DMS 273 (cell line): Measurements from ENCODE around the gene SPARC.
A peak's percentile ranks its signal among the peaks of the same experiment; 100 is the strongest.

Source experiments
- DNase-seq: peaks from one replicate; lab custom pipeline; 2025; ENCODE audit not compliant: unreplicated experiment; lab: John Stamatoyannopoulos, UW

Gene SPARC

GRCh38 chr5:151661968-151662732, 24.6 kb downstream of the SPARC start:
- no peak for DNase-seq

DNA sequence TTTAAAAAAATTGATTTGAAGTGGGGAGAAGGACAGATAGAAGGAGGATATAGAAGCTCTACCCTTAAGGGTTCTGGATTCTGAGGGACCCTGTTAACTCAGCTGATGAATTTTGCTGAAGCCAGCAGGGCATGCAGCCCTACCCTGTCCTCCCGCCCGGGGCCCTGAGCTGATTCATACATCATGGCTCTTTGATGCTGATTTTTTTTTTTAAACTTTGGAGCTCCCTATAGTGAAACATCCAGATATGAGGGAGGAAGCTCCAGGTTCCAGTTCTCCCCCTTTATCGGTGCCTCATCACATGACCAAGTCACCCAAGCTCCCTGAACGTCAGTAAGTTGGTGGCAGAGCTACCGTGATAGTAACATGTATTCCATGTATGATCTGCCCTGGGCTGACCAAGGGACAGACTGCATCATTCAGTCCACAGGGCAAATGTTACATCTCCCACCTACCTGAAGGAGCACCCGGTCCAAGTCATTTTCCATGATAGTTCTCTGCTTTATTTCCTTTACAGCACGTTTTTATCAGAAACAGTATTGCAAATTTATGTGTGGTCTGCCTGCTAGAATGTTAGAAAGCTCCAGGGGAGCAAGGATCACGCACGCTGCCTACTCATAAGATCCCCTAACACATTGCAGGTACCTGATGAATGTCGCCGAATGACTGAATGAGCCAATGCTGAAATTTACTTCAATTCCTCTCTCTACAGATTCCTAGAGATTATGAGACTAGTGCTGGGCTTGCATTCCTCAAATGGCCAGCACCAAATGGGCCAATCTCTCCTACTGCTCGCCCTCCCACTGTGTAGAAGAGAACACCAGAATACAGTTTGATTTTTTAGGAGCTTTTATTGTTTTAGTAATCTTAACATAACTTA, 25.9 kb downstream of the SPARC start:
- no peak for DNase-seq

- peak; percentile 88 for DNase-seq
Observed at GRCh38 chr5:151659001-151659754, 27.5 kb downstream of the SPARC start.

DNA sequence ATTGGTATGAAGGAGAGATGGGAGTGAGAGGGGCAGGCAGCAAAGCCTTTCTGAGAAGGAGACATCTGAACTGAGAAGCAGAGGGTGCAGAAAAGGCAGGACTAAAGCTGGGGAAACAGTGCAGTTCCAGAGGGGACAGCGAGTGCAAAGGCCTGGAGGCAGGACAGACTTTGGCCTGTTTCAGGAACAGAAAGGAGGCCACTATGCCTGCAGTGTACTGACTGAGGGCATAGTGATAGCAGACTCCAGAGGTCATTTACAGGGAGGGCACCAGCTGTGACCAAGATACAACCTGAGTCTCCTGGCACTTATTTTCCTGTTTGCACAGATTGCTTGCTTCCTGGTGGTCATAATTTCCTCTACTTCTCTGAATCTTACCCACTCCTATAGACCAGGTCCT, 29.6 kb downstream of the SPARC start:
- no peak for DNase-seq

- DNase-seq = no peak
Observed at GRCh38 chr5:151656311-151656710, 30.4 kb downstream of the SPARC start.

- peak; percentile 92 for DNase-seq
Observed at GRCh38 chr5:151651997-151652645, 34.6 kb downstream of the SPARC start.

DNA sequence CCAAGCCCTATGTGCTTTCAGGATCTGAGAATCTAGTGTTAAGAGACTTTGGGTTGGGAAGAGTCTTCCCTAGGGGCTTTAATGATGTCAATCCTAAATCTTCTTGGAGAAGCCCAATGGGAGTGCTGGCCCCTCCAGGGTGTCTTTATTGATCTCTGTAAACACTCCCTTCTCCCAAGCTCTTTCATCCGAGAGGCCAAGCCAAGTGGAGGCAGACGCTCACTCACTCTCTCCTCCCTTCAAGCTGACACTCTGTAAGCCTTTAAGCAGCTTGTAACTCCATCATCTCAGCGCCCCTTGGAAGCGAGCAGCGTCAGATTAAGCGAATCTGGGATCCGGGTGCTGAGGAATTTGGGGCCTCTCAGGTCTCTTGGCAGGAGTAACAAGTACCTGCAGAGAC, 37.7 kb downstream of the SPARC start:
- no peak for DNase-seq

- no peak for DNase-seq
Observed at GRCh38 chr5:151648089-151648488, 38.6 kb downstream of the SPARC start.

DNA sequence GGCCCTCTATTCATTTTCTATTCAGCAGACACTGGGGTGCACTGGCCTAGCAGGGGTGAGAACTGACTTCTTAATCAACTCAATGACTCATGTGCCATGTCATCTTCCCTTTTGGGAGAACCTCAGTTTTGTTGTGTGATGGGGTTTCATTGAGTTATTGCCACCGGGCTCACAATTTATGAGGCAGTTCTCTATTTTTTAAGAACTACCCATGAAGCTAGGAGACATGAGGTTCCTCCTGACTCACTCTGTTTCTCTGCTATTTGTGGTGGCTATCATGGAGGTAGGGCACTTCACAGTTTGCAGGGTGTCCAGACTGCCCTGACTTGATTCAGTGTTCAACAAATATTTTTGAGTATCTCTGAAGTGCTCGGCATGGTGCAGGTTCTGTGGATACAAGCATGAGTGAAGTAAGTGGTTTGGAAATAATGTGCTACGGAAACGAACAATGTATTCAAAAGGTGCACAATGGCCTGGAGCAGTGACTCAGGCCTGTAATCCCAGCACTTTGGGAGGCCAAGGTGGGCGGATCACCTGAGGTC, 39.3 kb downstream of the SPARC start:
- no peak for DNase-seq

DNA sequence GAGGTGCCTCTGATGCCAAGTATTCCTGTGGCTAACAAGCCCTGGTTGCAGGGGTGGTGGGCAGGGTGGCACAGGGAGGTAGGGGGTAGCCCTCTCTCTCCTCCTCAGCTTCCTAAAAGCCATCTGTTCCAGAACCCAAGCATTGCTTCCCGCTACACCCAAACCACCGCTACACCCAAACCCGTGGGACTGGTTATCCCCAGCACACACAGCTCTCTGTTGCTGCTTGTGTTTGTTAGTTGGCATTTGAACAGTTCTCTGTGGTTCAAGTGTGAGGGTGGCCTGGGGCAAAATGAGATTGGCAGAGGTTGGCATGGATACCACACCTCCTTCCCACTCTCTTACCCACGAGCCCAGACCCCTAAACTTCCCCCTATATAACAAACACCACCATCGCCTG, 40.4 kb downstream of the SPARC start:
- DNase-seq = no peak

- DNase-seq = no peak
Observed at GRCh38 chr5:151643388-151643787, 43.3 kb downstream of the SPARC start.

GRCh38 chr5:151642472-151643140, 44.1 kb downstream of the SPARC start:
- no peak for DNase-seq

GRCh38 chr5:151638619-151639018, 48.1 kb downstream of the SPARC start:
- no peak for DNase-seq

DNA sequence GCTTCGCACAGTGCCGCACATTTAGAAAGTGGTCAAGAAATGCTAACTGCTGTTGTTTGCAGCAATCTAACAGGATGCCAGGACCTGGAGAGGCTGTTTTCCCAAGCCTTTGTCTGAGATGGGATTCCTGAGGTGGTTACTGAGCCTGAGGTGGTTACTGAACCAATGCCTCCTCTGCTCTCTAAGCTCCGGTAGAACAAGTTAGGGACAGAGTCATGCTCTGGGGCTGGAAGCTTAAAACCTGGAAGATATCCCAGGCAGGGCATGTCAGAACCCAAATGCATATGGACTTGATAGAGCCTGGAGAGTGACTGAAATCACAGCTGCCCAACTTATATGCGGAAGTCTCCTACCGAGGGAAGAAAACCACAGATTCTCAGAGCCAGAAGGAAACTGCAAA, 49.0 kb downstream of the SPARC start:
- DNase-seq = peak; percentile 10

GRCh38 chr5:151633892-151634291, 52.8 kb downstream of the SPARC start:
- DNase-seq = no peak

GRCh38 chr5:151632941-151633340, 53.8 kb downstream of the SPARC start:
- no peak for DNase-seq

GRCh38 chr5:151632524-151632923, 54.2 kb downstream of the SPARC start:
- DNase-seq = peak; percentile 10

- no peak for DNase-seq
Observed at GRCh38 chr5:151631941-151632340, 54.8 kb downstream of the SPARC start.

- DNase-seq = no peak
Observed at GRCh38 chr5:151630088-151630487, 56.6 kb downstream of the SPARC start.
